ENCODE results near the gene DCAF11. TPM values are rescaled to one million over a fixed set of nuclear protein-coding genes. Genes with fewer than 3 reads are reported as not detected.

DCAF11 gene
- total and polyA plus RNA-seq, 2 of the 13 experiments (the other 11 are each of a cell fraction or from before 2014, with no cell fraction given): 150 to 257 TPM

DNA sequence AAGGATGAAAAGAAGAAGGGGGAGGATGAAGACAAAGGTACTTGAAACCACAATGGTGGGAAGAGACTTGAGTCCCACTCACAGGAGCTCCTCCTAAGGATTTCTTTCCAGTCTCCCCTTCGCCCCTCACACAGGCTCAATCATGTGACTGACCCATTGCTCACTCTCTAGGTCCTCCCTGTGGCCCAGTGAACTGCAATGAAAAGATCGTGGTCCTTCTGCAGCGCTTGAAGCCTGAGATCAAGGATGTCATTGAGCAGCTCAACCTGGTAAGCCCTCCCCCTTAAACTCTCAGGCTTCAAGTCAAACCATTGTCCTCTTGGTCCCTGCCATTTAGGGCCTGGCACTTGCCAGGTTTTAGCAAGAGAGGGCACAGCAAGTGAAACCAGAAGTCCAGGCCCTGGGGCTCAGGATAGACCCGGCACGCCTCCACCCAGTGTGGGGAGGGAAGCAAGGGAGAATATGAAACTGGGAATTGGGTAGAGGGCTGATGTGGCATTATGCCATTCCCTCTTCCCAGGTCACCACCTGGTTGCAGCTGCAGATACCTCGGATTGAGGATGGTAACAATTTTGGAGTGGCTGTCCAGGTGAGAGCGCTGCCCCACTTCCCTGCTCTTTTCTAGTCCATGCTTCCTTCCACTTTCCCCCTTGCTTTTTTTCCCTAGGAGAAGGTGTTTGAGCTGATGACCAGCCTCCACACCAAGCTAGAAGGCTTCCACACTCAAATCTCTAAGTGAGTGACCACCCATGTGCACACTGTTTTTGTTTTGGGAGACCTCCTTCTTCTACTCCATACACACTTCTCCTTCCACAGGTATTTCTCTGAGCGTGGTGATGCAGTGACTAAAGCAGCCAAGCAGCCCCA lies 23.2 kb downstream of the DCAF11 start (continued):
- TF ChIP-seq, protein P1, sequence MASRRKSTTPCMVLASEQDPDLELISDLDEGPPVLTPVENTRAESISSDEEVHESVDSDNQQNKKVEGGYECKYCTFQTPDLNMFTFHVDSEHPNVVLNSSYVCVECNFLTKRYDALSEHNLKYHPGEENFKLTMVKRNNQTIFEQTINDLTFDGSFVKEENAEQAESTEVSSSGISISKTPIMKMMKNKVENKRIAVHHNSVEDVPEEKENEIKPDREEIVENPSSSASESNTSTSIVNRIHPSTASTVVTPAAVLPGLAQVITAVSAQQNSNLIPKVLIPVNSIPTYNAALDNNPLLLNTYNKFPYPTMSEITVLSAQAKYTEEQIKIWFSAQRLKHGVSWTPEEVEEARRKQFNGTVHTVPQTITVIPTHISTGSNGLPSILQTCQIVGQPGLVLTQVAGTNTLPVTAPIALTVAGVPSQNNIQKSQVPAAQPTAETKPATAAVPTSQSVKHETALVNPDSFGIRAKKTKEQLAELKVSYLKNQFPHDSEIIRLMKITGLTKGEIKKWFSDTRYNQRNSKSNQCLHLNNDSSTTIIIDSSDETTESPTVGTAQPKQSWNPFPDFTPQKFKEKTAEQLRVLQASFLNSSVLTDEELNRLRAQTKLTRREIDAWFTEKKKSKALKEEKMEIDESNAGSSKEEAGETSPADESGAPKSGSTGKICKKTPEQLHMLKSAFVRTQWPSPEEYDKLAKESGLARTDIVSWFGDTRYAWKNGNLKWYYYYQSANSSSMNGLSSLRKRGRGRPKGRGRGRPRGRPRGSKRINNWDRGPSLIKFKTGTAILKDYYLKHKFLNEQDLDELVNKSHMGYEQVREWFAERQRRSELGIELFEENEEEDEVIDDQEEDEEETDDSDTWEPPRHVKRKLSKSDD (CRISPR knock-in tag; IDR thresholded peaks at IDR 0.05; ENCODE audit: low read depth): no peak
- TF ChIP-seq ZNF264 (CRISPR knock-in tag; IDR thresholded peaks at IDR 0.05) (no peak), ZNF891 (CRISPR knock-in tag; IDR thresholded peaks at IDR 0.05) (no peak), ZC3H13 (CRISPR knock-in tag; IDR thresholded peaks at IDR 0.05) (no peak), ZNF24 (IDR thresholded peaks at IDR 0.05) (no peak), ONECUT2 (CRISPR knock-in tag; IDR thresholded peaks at IDR 0.05) (no peak), EZH2 (conservative IDR thresholded peaks at IDR 0.05; ENCODE audit: low read depth, low read length) (no peak), SRSF4 (IDR thresholded peaks at IDR 0.05; ENCODE audit: low read depth, low read length, poor library complexity, severe bottlenecking) (no peak), ATAD3A (CRISPR knock-in tag; IDR thresholded peaks at IDR 0.05) (0 out of 2 replicates have a peak, but pooled peaks have one; percentile 19), WIZ (CRISPR knock-in tag; IDR thresholded peaks at IDR 0.05) (no peak), CHD2 (IDR thresholded peaks at IDR 0.05; ENCODE audit: low read depth, low read length) (no peak), SYNCRIP (IDR thresholded peaks at IDR 0.05; ENCODE audit: insufficient read depth, low read depth, low read length) (no peak)
- TF ChIP-seq, protein P2, sequence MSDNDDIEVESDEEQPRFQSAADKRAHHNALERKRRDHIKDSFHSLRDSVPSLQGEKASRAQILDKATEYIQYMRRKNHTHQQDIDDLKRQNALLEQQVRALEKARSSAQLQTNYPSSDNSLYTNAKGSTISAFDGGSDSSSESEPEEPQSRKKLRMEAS (IDR thresholded peaks at IDR 0.05): no peak
- TF ChIP-seq, protein P3, sequence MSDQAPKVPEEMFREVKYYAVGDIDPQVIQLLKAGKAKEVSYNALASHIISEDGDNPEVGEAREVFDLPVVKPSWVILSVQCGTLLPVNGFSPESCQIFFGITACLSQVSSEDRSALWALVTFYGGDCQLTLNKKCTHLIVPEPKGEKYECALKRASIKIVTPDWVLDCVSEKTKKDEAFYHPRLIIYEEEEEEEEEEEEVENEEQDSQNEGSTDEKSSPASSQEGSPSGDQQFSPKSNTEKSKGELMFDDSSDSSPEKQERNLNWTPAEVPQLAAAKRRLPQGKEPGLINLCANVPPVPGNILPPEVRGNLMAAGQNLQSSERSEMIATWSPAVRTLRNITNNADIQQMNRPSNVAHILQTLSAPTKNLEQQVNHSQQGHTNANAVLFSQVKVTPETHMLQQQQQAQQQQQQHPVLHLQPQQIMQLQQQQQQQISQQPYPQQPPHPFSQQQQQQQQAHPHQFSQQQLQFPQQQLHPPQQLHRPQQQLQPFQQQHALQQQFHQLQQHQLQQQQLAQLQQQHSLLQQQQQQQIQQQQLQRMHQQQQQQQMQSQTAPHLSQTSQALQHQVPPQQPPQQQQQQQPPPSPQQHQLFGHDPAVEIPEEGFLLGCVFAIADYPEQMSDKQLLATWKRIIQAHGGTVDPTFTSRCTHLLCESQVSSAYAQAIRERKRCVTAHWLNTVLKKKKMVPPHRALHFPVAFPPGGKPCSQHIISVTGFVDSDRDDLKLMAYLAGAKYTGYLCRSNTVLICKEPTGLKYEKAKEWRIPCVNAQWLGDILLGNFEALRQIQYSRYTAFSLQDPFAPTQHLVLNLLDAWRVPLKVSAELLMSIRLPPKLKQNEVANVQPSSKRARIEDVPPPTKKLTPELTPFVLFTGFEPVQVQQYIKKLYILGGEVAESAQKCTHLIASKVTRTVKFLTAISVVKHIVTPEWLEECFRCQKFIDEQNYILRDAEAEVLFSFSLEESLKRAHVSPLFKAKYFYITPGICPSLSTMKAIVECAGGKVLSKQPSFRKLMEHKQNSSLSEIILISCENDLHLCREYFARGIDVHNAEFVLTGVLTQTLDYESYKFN (CRISPR knock-in tag; conservative IDR thresholded peaks at IDR 0.05): no peak
- TF ChIP-seq, protein P4, sequence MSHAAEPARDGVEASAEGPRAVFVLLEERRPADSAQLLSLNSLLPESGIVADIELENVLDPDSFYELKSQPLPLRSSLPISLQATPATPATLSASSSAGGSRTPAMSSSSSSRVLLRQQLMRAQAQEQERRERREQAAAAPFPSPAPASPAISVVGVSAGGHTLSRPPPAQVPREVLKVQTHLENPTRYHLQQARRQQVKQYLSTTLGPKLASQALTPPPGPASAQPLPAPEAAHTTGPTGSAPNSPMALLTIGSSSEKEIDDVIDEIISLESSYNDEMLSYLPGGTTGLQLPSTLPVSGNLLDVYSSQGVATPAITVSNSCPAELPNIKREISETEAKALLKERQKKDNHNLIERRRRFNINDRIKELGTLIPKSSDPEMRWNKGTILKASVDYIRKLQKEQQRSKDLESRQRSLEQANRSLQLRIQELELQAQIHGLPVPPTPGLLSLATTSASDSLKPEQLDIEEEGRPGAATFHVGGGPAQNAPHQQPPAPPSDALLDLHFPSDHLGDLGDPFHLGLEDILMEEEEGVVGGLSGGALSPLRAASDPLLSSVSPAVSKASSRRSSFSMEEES (CRISPR knock-in tag; IDR thresholded peaks at IDR 0.05): no peak
- TF ChIP-seq, protein P5, sequence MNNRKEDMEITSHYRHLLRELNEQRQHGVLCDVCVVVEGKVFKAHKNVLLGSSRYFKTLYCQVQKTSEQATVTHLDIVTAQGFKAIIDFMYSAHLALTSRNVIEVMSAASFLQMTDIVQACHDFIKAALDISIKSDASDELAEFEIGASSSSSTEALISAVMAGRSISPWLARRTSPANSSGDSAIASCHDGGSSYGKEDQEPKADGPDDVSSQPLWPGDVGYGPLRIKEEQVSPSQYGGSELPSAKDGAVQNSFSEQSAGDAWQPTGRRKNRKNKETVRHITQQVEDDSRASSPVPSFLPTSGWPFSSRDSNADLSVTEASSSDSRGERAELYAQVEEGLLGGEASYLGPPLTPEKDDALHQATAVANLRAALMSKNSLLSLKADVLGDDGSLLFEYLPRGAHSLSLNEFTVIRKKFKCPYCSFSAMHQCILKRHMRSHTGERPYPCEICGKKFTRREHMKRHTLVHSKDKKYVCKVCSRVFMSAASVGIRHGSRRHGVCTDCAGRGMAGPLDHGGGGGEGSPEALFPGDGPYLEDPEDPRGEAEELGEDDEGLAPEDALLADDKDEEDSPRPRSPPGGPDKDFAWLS (CRISPR knock-in tag; IDR thresholded peaks at IDR 0.05; ENCODE audit: borderline replicate concordance): no peak
- TF ChIP-seq, protein P6, sequence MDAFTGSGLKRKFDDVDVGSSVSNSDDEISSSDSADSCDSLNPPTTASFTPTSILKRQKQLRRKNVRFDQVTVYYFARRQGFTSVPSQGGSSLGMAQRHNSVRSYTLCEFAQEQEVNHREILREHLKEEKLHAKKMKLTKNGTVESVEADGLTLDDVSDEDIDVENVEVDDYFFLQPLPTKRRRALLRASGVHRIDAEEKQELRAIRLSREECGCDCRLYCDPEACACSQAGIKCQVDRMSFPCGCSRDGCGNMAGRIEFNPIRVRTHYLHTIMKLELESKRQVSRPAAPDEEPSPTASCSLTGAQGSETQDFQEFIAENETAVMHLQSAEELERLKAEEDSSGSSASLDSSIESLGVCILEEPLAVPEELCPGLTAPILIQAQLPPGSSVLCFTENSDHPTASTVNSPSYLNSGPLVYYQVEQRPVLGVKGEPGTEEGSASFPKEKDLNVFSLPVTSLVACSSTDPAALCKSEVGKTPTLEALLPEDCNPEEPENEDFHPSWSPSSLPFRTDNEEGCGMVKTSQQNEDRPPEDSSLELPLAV (CRISPR knock-in tag; conservative IDR thresholded peaks at IDR 0.05; ENCODE audit: low read depth): no peak
